Neural cell (in vitro differentiated cells): ENCODE data around the gene DNAH3. TPM values are rescaled to one million over a fixed set of nuclear protein-coding genes. Genes with fewer than 3 reads are reported as not detected.

Source experiments
- H2AFZ ChIP-seq: fragments of 200-600, 300-800 bp; sonication (generic), shearing (Covaris generic); 2 replicates; pipeline ENCODE4 v1.6.0; 2014; ENCODE audit warnings: low read depth, mild to moderate bottlenecking, antibody characterized with exemption, low read length, moderate library complexity
- H3F3A ChIP-seq: fragments of 200-600 bp; shearing (Covaris generic); 2 replicates; pipeline ENCODE4 v1.6.1; 2016; ENCODE audit warnings: mild to moderate bottlenecking, moderate library complexity, mixed read lengths, antibody characterized with exemption, low read length; ENCODE audit not compliant: insufficient read depth, poor library complexity, severe bottlenecking
- H3K27ac ChIP-seq: fragments of 200-600, 300-800 bp; sonication (generic), shearing (Covaris generic); 2 replicates; pipeline ENCODE4 v1.5.1; 2014; ENCODE audit warnings: mild to moderate bottlenecking, low read length, moderate library complexity
- H3K27me3 ChIP-seq: fragments of 300-800, 200-600 bp; sonication (generic), shearing (Covaris generic); 2 replicates; pipeline ENCODE4 v1.6.0; 2014; ENCODE audit warnings: mild to moderate bottlenecking, low read depth, low read length, moderate library complexity; ENCODE audit not compliant: insufficient read depth
- H3K36me3 ChIP-seq: fragments of 300-800, 200-600 bp; sonication (generic), shearing (Covaris generic); 2 replicates; pipeline ENCODE4 v1.5.1; 2014; ENCODE audit warnings: mild to moderate bottlenecking, antibody characterized with exemption, low read length, moderate library complexity; ENCODE audit not compliant: insufficient read depth
- H3K4me2 ChIP-seq: fragments of 300-800, 200-600 bp; sonication (generic), shearing (Covaris generic); 2 replicates; pipeline ENCODE4 v1.6.0; 2014; ENCODE audit warnings: mild to moderate bottlenecking, low read length
- H3K4me3 ChIP-seq: fragments of 300-800, 200-600 bp; sonication (generic), shearing (Covaris generic); 2 replicates; pipeline ENCODE4 v1.5.1; 2014; ENCODE audit warnings: mild to moderate bottlenecking, low read length, moderate library complexity
- H3K79me2 ChIP-seq: fragments of 200-600 bp; shearing (Covaris generic); replicated peaks from 2 replicates; pipeline ENCODE4 v1.6.0; 2014; ENCODE audit warnings: mild to moderate bottlenecking, low read length, moderate library complexity; ENCODE audit not compliant: insufficient read depth
- H3K9ac ChIP-seq: fragments of 300-800, 200-600 bp; sonication (generic), shearing (Covaris generic); 2 replicates; pipeline ENCODE4 v1.6.1; 2016; ENCODE audit warnings: mild to moderate bottlenecking, low read length, mixed read lengths
- H3K9me2 ChIP-seq: fragments of 200-600 bp; shearing (Covaris generic); 2 replicates; pipeline ENCODE4 v1.6.1; 2016; ENCODE audit warnings: mild to moderate bottlenecking, low read length, mixed read lengths; ENCODE audit not compliant: insufficient read depth
- H3K9me3 ChIP-seq: fragments of 200-600, 300-800 bp; sonication (generic), shearing (Covaris generic); 2 replicates; pipeline ENCODE4 v1.6.1; 2016; ENCODE audit warnings: mild to moderate bottlenecking, mixed run types, low read length, moderate library complexity, mixed read lengths
- H4K20me1 ChIP-seq: fragments of 200-600 bp; shearing (Covaris generic); 2 replicates; pipeline ENCODE4 v1.6.1; 2016; ENCODE audit warnings: mild to moderate bottlenecking, mixed run types; ENCODE audit not compliant: insufficient read depth
- EP300 ChIP-seq: fragments of 450-650 bp; conservative IDR thresholded peaks from 2 replicates; pipeline ENCODE4 v1.6.1; 2014; ENCODE audit warnings: antibody characterized with exemption, mild to moderate bottlenecking, moderate library complexity; ENCODE audit not compliant: poor library complexity, severe bottlenecking
- EZH2 ChIP-seq: fragments of 200-600, 300-800 bp; shearing (Covaris generic), sonication (generic); IDR thresholded peaks from 2 replicates; pipeline ENCODE4 v1.6.1; 2014; ENCODE audit warnings: antibody characterized with exemption, low read length, borderline replicate concordance, mild to moderate bottlenecking; ENCODE audit not compliant: insufficient read depth, poor library complexity, severe bottlenecking
- MXI1 ChIP-seq: fragments of 450-650 bp; conservative IDR thresholded peaks from 2 replicates; pipeline ENCODE4 v1.6.1; 2014; ENCODE audit warnings: antibody characterized with exemption, mild to moderate bottlenecking; ENCODE audit not compliant: poor library complexity, severe bottlenecking
- POLR2AphosphoS5 ChIP-seq: IDR thresholded peaks from 2 replicates; pipeline ENCODE4 v1.6.1; 2012
- RAD21 ChIP-seq: fragments of 450-650 bp; conservative IDR thresholded peaks from 2 replicates; pipeline ENCODE4 v1.6.1; 2014; ENCODE audit warnings: antibody characterized with exemption, mild to moderate bottlenecking, moderate library complexity
- SMC3 ChIP-seq: fragments of 450-650 bp; conservative IDR thresholded peaks from 2 replicates; pipeline ENCODE4 v1.6.1; 2014; ENCODE audit warnings: antibody characterized with exemption, mild to moderate bottlenecking, moderate library complexity; ENCODE audit not compliant: poor library complexity
- TAF1 ChIP-seq: IDR thresholded peaks from 2 replicates; pipeline ENCODE4 v1.6.1; 2012; ENCODE audit warnings: low read depth
- polyA plus RNA-seq: library from polyadenylated mRNA; depleted of rRNA; stranded (reverse); fragments of >200 nt; gene quantifications from 2 replicates; pipeline ENCODE4 v1.2.3, GENCODE V29; 2014
- TF ChIP-seq, protein P1 (sequence below): IDR thresholded peaks from 2 replicates; pipeline ENCODE4 v1.6.1; 2012; ENCODE audit warnings: borderline replicate concordance
- TF ChIP-seq, protein P2 (sequence below): fragments of 450-650 bp; IDR thresholded peaks from 2 replicates; pipeline ENCODE4 v1.5.1; 2014; ENCODE audit warnings: antibody characterized with exemption, mild to moderate bottlenecking, moderate library complexity; ENCODE audit not compliant: poor library complexity, severe bottlenecking

Gene DNAH3
- polyA plus RNA-seq, 1 donor from 2014 or later: 0.06 TPM

DNA sequence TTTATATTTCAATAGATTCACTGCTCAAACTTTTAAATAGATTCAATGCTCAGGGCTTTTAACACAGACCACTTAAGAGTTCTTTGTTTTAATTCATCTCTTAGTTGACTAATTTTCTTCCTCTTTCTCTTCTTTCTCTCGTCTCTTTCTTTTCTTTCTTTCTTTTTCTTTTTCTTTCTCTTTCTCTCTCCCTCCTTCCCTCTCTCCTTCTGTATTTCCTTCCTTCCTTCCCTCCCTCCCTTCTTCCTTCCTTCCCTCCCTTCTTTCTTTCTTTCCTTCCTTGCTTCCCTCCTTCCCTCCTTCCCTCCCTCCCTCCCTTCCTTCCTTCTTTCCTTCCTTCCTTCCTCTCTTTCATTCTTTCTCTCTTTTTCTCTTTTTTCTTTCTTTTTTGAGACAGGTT, 145.6 kb downstream of the DNAH3 start:
- H3K36me3 ChIP-seq: no peaks in the 10 kb centered on the region
- H3K9me2 ChIP-seq: no peaks in the 10 kb centered on the region
- no peak overlapping the region for H3K9ac ChIP-seq
- no peaks in the 10 kb centered on the region for H3F3A ChIP-seq
- H3K4me3 ChIP-seq: no peak overlapping the region
- no peaks in the 10 kb centered on the region for H3K27me3 ChIP-seq
- H4K20me1 ChIP-seq: no peaks in the 10 kb centered on the region
- TF ChIP-seq RAD21 (no peak), TAF1 (no peak), MXI1 (no peak), EZH2 (no peak), SMC3 (no peak), EP300 (no peak), POLR2AphosphoS5 (no peak)
- TF ChIP-seq, protein P1, sequence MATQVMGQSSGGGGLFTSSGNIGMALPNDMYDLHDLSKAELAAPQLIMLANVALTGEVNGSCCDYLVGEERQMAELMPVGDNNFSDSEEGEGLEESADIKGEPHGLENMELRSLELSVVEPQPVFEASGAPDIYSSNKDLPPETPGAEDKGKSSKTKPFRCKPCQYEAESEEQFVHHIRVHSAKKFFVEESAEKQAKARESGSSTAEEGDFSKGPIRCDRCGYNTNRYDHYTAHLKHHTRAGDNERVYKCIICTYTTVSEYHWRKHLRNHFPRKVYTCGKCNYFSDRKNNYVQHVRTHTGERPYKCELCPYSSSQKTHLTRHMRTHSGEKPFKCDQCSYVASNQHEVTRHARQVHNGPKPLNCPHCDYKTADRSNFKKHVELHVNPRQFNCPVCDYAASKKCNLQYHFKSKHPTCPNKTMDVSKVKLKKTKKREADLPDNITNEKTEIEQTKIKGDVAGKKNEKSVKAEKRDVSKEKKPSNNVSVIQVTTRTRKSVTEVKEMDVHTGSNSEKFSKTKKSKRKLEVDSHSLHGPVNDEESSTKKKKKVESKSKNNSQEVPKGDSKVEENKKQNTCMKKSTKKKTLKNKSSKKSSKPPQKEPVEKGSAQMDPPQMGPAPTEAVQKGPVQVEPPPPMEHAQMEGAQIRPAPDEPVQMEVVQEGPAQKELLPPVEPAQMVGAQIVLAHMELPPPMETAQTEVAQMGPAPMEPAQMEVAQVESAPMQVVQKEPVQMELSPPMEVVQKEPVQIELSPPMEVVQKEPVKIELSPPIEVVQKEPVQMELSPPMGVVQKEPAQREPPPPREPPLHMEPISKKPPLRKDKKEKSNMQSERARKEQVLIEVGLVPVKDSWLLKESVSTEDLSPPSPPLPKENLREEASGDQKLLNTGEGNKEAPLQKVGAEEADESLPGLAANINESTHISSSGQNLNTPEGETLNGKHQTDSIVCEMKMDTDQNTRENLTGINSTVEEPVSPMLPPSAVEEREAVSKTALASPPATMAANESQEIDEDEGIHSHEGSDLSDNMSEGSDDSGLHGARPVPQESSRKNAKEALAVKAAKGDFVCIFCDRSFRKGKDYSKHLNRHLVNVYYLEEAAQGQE: no peak
- TF ChIP-seq, protein P2, sequence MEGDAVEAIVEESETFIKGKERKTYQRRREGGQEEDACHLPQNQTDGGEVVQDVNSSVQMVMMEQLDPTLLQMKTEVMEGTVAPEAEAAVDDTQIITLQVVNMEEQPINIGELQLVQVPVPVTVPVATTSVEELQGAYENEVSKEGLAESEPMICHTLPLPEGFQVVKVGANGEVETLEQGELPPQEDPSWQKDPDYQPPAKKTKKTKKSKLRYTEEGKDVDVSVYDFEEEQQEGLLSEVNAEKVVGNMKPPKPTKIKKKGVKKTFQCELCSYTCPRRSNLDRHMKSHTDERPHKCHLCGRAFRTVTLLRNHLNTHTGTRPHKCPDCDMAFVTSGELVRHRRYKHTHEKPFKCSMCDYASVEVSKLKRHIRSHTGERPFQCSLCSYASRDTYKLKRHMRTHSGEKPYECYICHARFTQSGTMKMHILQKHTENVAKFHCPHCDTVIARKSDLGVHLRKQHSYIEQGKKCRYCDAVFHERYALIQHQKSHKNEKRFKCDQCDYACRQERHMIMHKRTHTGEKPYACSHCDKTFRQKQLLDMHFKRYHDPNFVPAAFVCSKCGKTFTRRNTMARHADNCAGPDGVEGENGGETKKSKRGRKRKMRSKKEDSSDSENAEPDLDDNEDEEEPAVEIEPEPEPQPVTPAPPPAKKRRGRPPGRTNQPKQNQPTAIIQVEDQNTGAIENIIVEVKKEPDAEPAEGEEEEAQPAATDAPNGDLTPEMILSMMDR: no peak
- no peak overlapping the region for H2AFZ ChIP-seq
- no peaks in the 10 kb centered on the region for H3K79me2 ChIP-seq
- no peaks in the 10 kb centered on the region for H3K9me3 ChIP-seq
- no peak overlapping the region for H3K4me2 ChIP-seq
- H3K27ac ChIP-seq: no peak overlapping the region

DNA sequence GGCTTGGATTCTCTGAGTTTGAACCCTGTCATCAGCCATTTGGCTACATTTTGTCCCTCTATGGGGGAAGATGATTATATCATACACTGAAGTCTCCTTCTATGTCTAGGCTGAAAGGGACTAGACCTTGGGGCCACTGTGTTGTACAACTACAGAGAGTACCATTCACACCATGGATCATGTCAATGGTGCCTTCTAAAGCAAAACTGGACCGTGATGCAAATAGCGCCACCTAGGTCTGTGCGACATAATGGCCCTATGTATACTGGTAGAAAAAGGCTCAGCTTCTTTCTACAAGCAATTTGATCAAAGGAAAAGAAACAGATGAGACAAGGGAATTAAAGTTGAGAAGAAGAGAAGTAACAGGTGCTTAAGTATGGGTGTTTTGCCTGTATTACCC, 149.4 kb downstream of the DNAH3 start:
- no peak for TF ChIP-seq RAD21
- TF ChIP-seq MXI1: no peak
- TF ChIP-seq SMC3: no peak
- TF ChIP-seq, protein P1: no peak
- no peak for TF ChIP-seq EZH2
- TF ChIP-seq, protein P2: no peak
- no peak for TF ChIP-seq EP300
- TF ChIP-seq TAF1: no peak
- no peak for TF ChIP-seq POLR2AphosphoS5
- Histone ChIP-seq H3K36me3 (no peaks in the 10 kb centered on the region), H2AFZ (no peak overlapping the region), H3K4me2 (no peak overlapping the region), H3K27ac (no peak overlapping the region), H3K9me3 (no peaks in the 10 kb centered on the region), H3K27me3 (no peaks in the 10 kb centered on the region), H3K79me2 (no peaks in the 10 kb centered on the region), H3K9ac (no peak overlapping the region), H3K9me2 (no peaks in the 10 kb centered on the region), H4K20me1 (no peaks in the 10 kb centered on the region), H3K4me3 (no peak overlapping the region), H3F3A (no peaks in the 10 kb centered on the region)
